ENCODE measurements around the gene FAM13A.

FAM13A gene

GRCh38 chr4:88738180-88738579, 318.8 kb downstream of the FAM13A start:
- DNase-seq, result no peak

GRCh38 chr4:88737307-88737941, 319.6 kb downstream of the FAM13A start:
- DNase-seq, result no peak

DNA sequence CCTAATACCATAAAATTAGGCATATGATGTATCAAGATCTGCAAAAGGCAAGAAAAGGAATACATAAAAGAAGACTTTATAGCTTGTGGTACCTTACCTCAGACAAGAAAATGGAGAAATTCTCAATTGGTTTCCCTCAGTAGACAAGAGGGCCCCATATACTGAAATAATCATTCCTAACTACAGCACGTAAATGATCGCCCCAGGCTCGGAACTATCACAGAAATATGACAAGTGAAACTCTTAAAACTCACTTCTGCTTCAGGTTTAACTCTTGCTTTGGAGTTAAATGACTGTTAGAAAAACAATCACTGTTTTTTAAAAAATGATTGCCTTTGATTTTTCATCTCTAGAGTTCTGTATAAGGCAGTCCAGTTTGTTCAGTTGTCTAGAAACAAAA, 320.7 kb downstream of the FAM13A start:
- DNase-seq, result no peak

DNA sequence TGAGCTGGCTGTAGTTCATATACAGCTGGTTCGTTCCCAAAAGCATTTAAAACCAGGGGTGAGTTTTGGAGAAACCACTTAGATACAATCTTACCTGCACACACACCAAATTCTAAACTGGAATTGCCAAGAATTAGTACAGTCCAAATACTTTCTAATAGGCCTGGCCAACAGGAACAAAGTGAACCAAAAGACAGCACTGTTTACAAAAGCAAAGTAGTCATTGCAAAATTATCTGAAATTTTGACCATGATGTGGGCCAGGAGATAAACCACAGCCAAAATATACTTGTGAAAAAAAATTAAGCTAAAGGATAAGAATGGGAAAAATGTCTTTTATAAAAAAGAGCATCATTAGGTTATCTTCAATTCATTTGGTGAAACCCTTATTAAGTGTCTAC, 321.4 kb downstream of the FAM13A start:
- DNase-seq, result no peak

DNA sequence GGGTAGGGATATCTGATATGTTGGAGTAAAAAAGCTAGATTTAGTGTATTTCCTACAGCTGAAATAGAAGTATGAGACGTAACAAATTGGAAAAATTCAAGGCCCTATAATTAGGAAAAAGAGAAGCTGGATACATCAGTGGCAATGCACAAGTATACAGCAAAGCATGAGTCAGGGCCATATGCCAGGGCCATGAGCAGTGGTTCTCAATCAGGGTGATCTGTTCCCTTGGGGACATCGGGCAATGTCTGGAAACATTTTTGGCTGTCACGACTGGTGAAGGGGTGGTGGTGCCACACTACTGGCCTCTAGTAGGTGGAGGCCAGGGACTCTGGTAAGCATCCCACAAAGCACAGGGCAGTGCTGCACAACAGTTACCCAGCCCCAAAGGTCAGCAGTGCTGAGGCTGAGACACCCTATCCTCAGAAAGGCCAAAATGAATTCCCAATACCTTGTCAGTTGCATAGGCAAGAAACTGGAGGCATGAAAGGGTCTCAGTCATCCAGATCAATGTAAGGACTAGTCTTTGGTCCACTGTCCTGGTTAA, 322.5 kb downstream of the FAM13A start:
- no peak for DNase-seq

DNA sequence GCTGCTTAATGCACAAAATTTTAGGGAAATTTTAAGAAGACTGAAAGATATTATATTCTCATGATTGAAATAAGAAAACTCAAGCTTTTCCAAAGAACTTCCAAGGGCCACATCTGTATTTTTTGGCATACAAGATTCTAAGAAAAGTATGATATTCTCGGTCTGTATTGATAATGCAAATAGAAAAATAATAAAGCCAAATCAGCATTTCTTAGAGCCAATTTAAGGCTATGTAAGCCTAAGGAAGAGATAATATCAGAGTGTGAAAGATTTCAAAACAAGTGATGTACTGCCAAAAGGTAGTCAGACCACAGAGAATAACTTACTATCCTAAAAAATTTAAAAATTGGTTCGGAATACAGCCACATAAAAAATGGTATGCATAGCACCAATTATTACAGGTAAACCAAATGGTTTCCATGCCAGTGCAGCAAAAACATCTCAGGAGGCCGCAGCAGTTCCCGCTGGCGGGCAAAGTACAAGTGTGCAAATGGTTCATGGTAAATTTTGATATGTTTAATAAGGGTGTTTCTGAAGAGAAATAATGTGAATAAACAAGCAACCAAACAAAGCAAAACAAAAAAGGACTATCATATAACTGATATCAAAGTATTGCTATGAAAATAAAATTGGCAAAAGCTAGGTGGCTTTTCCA, 324.1 kb downstream of the FAM13A start:
- DNase-seq, result no peak

- no peak for DNase-seq
These were observed 325.6 kb downstream of the FAM13A start for GRCh38 chr4:88731381-88731780.

GRCh38 chr4:88730811-88731210, 326.2 kb downstream of the FAM13A start:
- no peak for DNase-seq

DNA sequence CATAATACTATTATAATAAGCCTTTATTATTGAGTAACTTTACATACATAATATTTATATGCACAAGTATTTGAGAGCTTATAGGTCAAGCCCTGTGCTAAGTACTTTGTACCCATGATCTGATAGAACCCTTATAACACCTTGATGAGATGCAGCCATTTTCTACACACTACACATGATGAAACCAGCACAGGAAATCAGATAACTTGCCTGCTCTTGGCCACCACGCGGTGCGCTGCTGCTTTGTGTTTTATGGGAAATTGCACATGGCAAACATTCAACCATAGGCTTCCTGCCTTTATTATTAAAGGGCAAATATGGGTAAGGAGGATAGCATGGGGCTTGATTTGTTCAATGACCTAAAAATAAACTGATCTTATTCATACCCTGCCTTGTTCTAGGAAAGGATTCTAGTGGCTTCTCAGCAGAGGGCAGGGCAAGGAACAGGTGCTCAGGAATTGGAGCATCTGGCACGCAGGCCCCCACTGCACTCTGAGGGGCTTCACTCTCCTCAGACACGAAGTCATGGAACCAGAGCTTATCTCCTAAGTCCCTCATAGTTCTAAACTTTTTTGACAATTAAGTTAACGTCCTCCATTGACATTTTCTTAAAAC, 327.7 kb downstream of the FAM13A start:
- DNase-seq, result no peak

DNA sequence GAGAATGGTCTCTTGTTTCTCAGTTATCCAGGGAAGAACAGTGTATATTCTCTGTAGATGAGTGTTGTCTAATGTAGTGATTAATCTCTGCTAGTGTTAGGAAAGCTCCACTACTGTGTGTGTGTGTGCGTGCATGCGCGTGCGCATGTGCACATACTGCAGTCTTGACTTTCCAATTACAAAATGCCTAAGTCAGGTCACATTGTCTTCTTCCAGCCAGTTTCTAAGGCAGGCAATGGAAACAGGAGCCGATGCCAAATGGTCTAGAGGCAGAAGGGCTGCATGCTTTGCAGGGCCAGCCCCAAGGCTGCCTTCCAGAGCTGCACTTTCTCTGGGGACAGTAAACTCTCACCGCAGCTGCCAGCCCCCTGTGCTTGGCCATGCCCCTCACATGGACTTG, 328.8 kb downstream of the FAM13A start:
- DNase-seq, result no peak

- DNase-seq, result no peak
These were observed 331.0 kb downstream of the FAM13A start for GRCh38 chr4:88725986-88726385.

GRCh38 chr4:88725143-88725542, 331.8 kb downstream of the FAM13A start:
- no peak for DNase-seq

- DNase-seq, result no peak
These were observed 332.6 kb downstream of the FAM13A start for GRCh38 chr4:88724406-88724805.

- no peak for DNase-seq
These were observed 334.2 kb downstream of the FAM13A start for GRCh38 chr4:88722828-88723227.

DNA sequence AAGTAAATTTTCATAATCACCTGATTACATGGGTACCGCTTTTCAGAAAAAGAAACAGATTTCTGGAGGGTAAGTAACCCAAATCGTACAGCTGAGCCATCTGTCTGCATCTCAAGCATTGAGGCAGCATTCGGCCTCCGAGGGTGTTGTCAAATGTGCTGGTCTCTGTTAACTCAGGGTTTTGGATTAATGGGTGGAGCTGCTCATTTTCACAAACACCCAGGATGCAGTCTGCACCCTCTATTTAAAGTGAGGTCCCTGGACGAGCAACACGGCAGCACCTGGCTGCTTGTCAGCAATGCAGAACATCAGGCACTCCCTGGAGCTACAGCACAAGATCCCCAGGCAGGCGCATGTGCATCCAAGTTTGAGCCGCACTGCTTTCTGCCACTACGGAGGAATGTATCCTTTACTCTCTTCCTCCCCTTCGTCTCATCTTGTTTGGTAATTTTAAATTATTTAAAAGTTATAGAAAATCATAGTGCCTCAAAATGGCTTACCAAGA, 334.7 kb downstream of the FAM13A start:
- no peak for DNase-seq

GRCh38 chr4:88720451-88721428, 336.2 kb downstream of the FAM13A start:
- no peak for DNase-seq

GRCh38 chr4:88719381-88719780, 337.6 kb downstream of the FAM13A start:
- no peak for DNase-seq

GRCh38 chr4:88718098-88718497, 338.9 kb downstream of the FAM13A start:
- DNase-seq, result no peak

DNA sequence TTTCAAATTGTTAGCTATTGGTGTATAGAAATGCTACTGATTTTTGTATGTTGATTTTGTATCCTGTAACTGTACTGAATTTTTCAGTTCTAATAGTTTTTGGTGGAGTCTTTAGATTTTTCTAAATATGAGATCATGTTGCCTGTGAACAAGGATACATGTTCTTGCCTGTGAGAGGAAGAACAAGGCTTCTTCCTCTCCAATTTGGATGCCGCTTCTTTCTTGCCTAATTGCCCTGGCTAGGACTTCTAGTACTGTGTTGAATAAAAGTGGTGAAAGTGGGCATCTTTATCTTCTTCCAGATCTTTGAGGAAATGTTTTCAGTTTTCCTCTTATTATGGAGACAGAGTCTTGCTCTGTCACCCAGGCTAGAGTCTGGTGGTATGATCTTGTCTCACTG, 343.2 kb downstream of the FAM13A start:
- DNase-seq, result no peak

DNA sequence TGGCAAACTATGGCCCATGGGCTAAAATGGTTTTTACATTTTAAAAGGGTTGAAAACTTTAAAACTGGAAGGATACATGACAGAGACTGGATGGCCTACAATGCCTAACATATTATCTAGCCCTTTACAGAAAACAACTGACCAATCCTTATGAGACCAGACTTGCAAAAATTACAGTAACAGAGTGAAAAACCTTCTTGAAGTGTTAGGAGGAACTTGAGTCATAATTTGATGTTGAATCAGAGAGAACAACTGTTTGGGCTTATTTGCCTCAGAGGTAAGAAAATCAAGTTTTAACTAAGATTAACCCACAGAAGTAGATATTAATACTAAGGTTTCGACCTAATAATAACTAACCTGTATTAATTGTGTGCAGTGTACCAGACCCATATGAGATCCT, 347.0 kb downstream of the FAM13A start:
- DNase-seq, result no peak

GRCh38 chr4:88706574-88706973, 350.4 kb downstream of the FAM13A start:
- DNase-seq, result no peak

- no peak for DNase-seq
These were observed 351.0 kb downstream of the FAM13A start for GRCh38 chr4:88705805-88706492.

Data from activated naive CD4-positive, alpha-beta T cell treated with anti-CD3 and anti-CD28 coated beads, Interleukin-2, amount 50 U/mL, for 16 hours (primary cell).